HepG2 (cell line): ENCODE results near the gene ARHGAP10. TPM values are rescaled to one million over a fixed set of nuclear protein-coding genes. Genes with fewer than 3 reads are reported as not detected.

Experiments used
- ATAC-seq: fragments of 200-7000 bp; cut with Tn5 transposase; 3 replicates; pipeline ENCODE4 v1.9.1; 2020; ENCODE audit warnings: mild to moderate bottlenecking, moderate library complexity
- BruUV-seq: library from RNA; stranded (reverse); fragments of 400-500 nt; replicated peaks from 2 replicates; lab custom pipeline; 2021; lab: Mats Ljungman, UMichigan
- CTCF ChIA-PET: fragments of 300-600 bp; formaldehyde crosslinking; extraction: SDS; loops from one replicate; lab custom pipeline; 2021; ENCODE audit warnings: low total read pairs, inconsistent platforms, low intra/inter-chr PET ratio; lab: Yijun Ruan, JAX
- POLR2A ChIA-PET: fragments of 350-600 bp; sonication (Branson Sonifier 250); formaldehyde crosslinking; loops from one replicate; lab custom pipeline; 2020; ENCODE audit warnings: antibody characterized with exemption, inconsistent platforms; lab: Yijun Ruan, JAX
- DNase-seq: peaks from one replicate; pipeline ENCODE4 v3.0.0-alpha.2; 2015; ENCODE audit warnings: low spot score
- FAIRE-seq: peaks from 3 replicates; lab custom pipeline; 2011; peaks lifted over from hg19 to GRCh38; lab: Jason Lieb, UNC
- H2AFZ ChIP-seq: one replicate; pipeline ENCODE4 v1.6.1; 2011; ENCODE audit warnings: low read length, inconsistent platforms
- H3K27ac ChIP-seq: fragments of 300-600 bp; 3 replicates; pipeline ENCODE4 v1.8.0; 2011; ENCODE audit warnings: mixed run types, mild to moderate bottlenecking, mixed read lengths, low read length, inconsistent platforms; ENCODE audit not compliant: insufficient read depth; ENCODE audit errors: extremely low read length
- H3K27me3 ChIP-seq, 2 experiments: fragments of 200-600 bp in 1 of 2; 2 replicates in 1 of 2; 3 replicates in 1 of 2; pipeline versions ENCODE4 v1.6.0 to v1.8.0; 2011; ENCODE audit warnings: low read length in 2 of 2, mild to moderate bottlenecking in 2 of 2, moderate library complexity in 2 of 2, inconsistent platforms in 1 of 2; ENCODE audit not compliant: insufficient read depth in 2 of 2, control insufficient read depth in 1 of 2
- H3K36me3 ChIP-seq, 2 experiments: fragments of 200-600 bp in 1 of 2; replicated peaks in 1 of 2; 2 replicates in 1 of 2; 3 replicates in 1 of 2; pipeline versions ENCODE4 v1.5.1 to v1.8.0; 2011; ENCODE audit warnings: low read length in 2 of 2, inconsistent platforms in 1 of 2; ENCODE audit not compliant: insufficient read depth in 2 of 2, control insufficient read depth in 1 of 2
- H3K4me1 ChIP-seq: 2 replicates; pipeline ENCODE4 v1.5.1; 2012; ENCODE audit warnings: low read length, inconsistent platforms; ENCODE audit not compliant: insufficient read depth
- H3K4me2 ChIP-seq: 2 replicates; pipeline ENCODE4 v1.6.0; 2011; ENCODE audit warnings: low read depth, low read length, inconsistent platforms
- H3K4me3 ChIP-seq, 3 experiments: fragments of 200-600 bp in 1 of 3; sonication (generic), shearing (Covaris generic) in 1 of 3; replicated peaks in 1 of 3; 2 replicates each; pipeline ENCODE4 v1.5.1; 2011 to 2016; ENCODE audit warnings: low read length in 3 of 3, inconsistent platforms in 2 of 3, low read depth in 2 of 3, mild to moderate bottlenecking in 2 of 3, control low read depth in 1 of 3, mixed read lengths in 1 of 3; ENCODE audit not compliant: insufficient read depth in 1 of 3
- H3K79me2 ChIP-seq: one replicate; pipeline ENCODE4 v1.6.1; 2011; ENCODE audit warnings: low read length, inconsistent platforms; ENCODE audit not compliant: insufficient read depth
- H3K9ac ChIP-seq: 2 replicates; pipeline ENCODE4 v1.6.0; 2011; ENCODE audit warnings: mild to moderate bottlenecking, low read depth, low read length, inconsistent platforms; ENCODE audit not compliant: insufficient read depth
- H3K9me3 ChIP-seq: 2 replicates; pipeline ENCODE4 v1.5.1; 2012; ENCODE audit warnings: mild to moderate bottlenecking, low read length
- H4K20me1 ChIP-seq: 2 replicates; pipeline ENCODE4 v1.6.0; 2011; ENCODE audit warnings: inconsistent platforms, mild to moderate bottlenecking, low read length, moderate library complexity; ENCODE audit not compliant: insufficient read depth
- EHMT2 ChIP-seq: fragments of 200-600 bp; sonication (generic); IDR thresholded peaks from 2 replicates; pipeline ENCODE4 v1.7.0; 2017; ENCODE audit warnings: antibody characterized with exemption, low read depth, low read length, borderline replicate concordance
- HNRNPH1 ChIP-seq: fragments of 200-400 bp; formaldehyde crosslinking; optimal IDR thresholded peaks from 2 replicates; pipeline ENCODE3; 2017; ENCODE audit warnings: mild to moderate bottlenecking, low read depth, low read length
- MAF1 ChIP-seq: sonication (generic); formaldehyde crosslinking; IDR thresholded peaks from 2 replicates; pipeline ENCODE4 v1.5.0; 2020; ENCODE audit warnings: missing genetic modification reagents, borderline replicate concordance
- NFE2 ChIP-seq: sonication (generic); formaldehyde crosslinking; IDR thresholded peaks from 2 replicates; pipeline ENCODE4 v1.4.0; 2020; ENCODE audit warnings: missing genetic modification reagents
- NFE2L2 ChIP-seq: fragments of 150-350 bp; IDR thresholded peaks from 2 replicates; pipeline ENCODE4 v1.6.1; 2014; ENCODE audit warnings: low read length
- NR2C2 ChIP-seq: sonication (generic); formaldehyde crosslinking; IDR thresholded peaks from 2 replicates; pipeline ENCODE4 v1.4.0; 2020; ENCODE audit warnings: missing genetic modification reagents, mild to moderate bottlenecking, moderate library complexity, borderline replicate concordance
- NR2F2 ChIP-seq: IDR thresholded peaks from 2 replicates; pipeline ENCODE4 v1.6.1; 2012; ENCODE audit warnings: low read depth, inconsistent platforms, borderline replicate concordance
- PRMT3 ChIP-seq: sonication (generic); formaldehyde crosslinking; IDR thresholded peaks from 2 replicates; pipeline ENCODE4 v1.8.1; 2022; ENCODE audit warnings: low read depth, mild to moderate bottlenecking, moderate library complexity, missing genetic modification reagents, borderline replicate concordance
- RBM39 ChIP-seq: fragments of 200-400 bp; formaldehyde crosslinking; IDR thresholded peaks from one replicate; pipeline ENCODE4 v1.6.1; 2018; ENCODE audit warnings: antibody characterized with exemption, mild to moderate bottlenecking, low read depth, low read length; ENCODE audit not compliant: poor library complexity, severe bottlenecking
- RNF219 ChIP-seq: sonication (generic); formaldehyde crosslinking; IDR thresholded peaks from 2 replicates; pipeline ENCODE4 v1.5.0; 2020; ENCODE audit warnings: mild to moderate bottlenecking, missing genetic modification reagents
- ZBTB46 ChIP-seq: sonication (generic); formaldehyde crosslinking; IDR thresholded peaks from 2 replicates; pipeline ENCODE4 v1.4.0; 2020; ENCODE audit warnings: mild to moderate bottlenecking, missing genetic modification reagents, borderline replicate concordance
- ZNF329 ChIP-seq: sonication (generic); formaldehyde crosslinking; IDR thresholded peaks from 2 replicates; pipeline ENCODE4 v1.9.0; 2021; ENCODE audit warnings: low read depth, mild to moderate bottlenecking, missing genetic modification reagents
- WGBS: methylation state at CpG from one replicate; pipeline ENCODE4 v1.1.6; 2017; ENCODE audit warnings: low lambda C conversion rate; 5-methylcytosine and 5-hydroxymethylcytosine counted together
- in situ Hi-C: cut with HindIII; loops from 2 replicates; pipeline ENCODE4 v1.10.0; 2017; ENCODE audit warnings: low pct_unique_long_range_greater_than_20kb; ENCODE audit not compliant: extremely low pct_ligation_motif_present
- intact Hi-C: fragments of 100-400 bp; cut with micrococcal nuclease; formaldehyde crosslinking; loops from one replicate; pipeline ENCODE4 v1.10.0; 2022; ENCODE audit not compliant: unreplicated experiment
- polyA plus RNA-seq, 8 experiments: library from polyadenylated mRNA; depleted of rRNA in 3 of 8; stranded (reverse) in 7 of 8; unstranded in 1 of 8; fragments of >200 nt; fragmentation: Illumina TruSeq in 4 of 8; extraction: Trizol in 4 of 8; gene quantifications; 2 replicates each; pipeline versions ENCODE4 v1.2.1 to v1.2.3, GENCODE V29; 2011 to 2016; ENCODE audit warnings: low read depth in 4 of 8, missing spikeins in 1 of 8, mixed read lengths in 1 of 8; ENCODE audit not compliant: insufficient read depth in 1 of 8
- total RNA-seq, 5 experiments: library from RNA; depleted of rRNA; stranded (reverse); fragments of >200 nt; fragmentation: Illumina TruSeq; extraction: Trizol; gene quantifications; 2 replicates each; pipeline ENCODE4 v1.2.3, GENCODE V29; 2016; ENCODE audit warnings: low read depth in 1 of 5
- TF ChIP-seq, protein P1 (sequence below): sonication (generic); formaldehyde crosslinking; IDR thresholded peaks from 2 replicates; pipeline ENCODE4 v1.8.0; 2022; ENCODE audit warnings: mild to moderate bottlenecking, missing genetic modification reagents; ENCODE audit not compliant: insufficient replicate concordance
- TF ChIP-seq, protein P2 (sequence below): sonication (generic); formaldehyde crosslinking; IDR thresholded peaks from 2 replicates; pipeline ENCODE4 v1.4.0; 2020; ENCODE audit warnings: missing genetic modification reagents

The ARHGAP10 gene
- total and polyA plus RNA-seq, 2 of the 13 experiments (the other 11 are each of a cell fraction or from before 2014, with no cell fraction given) = 0.45 to 1.6 TPM

- BruUV-seq = no TSS peak
- H3K27ac ChIP-seq = no peak overlapping the region
- H3K9ac ChIP-seq = no peak overlapping the region
- no peaks in the 10 kb centered on the region for H3K27me3 ChIP-seq
- FAIRE-seq (no peak), DNase-seq (no peak), ATAC-seq (no peak)
- H3K36me3 ChIP-seq = no peaks in the 10 kb centered on the region
- in situ Hi-C loops = no loop called here
- no peaks in the 10 kb centered on the region for H3K9me3 ChIP-seq
- no peak overlapping the region for H2AFZ ChIP-seq
- H3K79me2 ChIP-seq = no peaks in the 10 kb centered on the region
- POLR2A ChIA-PET = no interaction called here
- no peak overlapping the region for H3K4me3 ChIP-seq
- H4K20me1 ChIP-seq = no peaks in the 10 kb centered on the region
- CTCF ChIA-PET = no interaction called here
- intact Hi-C loops = no loop called here
- no peak overlapping the region for H3K4me2 ChIP-seq
- H3K4me1 ChIP-seq = no peaks in the 10 kb centered on the region
- 83% methylated on average over 2 of the region's 2 CpGs for WGBS
- TF ChIP-seq ZNF329 (CRISPR knock-in tag) = no peak
- no peak for TF ChIP-seq EHMT2
- TF ChIP-seq NR2C2 (CRISPR knock-in tag) = no peak
- no peak for TF ChIP-seq RBM39
- TF ChIP-seq ZBTB46 (CRISPR knock-in tag) = no peak
- TF ChIP-seq MAF1 (CRISPR knock-in tag) = no peak
- no peak for TF ChIP-seq NFE2 (CRISPR knock-in tag)
- TF ChIP-seq PRMT3 (CRISPR knock-in tag) = no peak
- no peak for TF ChIP-seq RNF219 (CRISPR knock-in tag)
- TF ChIP-seq HNRNPH1 = no peak
- TF ChIP-seq, protein P1, sequence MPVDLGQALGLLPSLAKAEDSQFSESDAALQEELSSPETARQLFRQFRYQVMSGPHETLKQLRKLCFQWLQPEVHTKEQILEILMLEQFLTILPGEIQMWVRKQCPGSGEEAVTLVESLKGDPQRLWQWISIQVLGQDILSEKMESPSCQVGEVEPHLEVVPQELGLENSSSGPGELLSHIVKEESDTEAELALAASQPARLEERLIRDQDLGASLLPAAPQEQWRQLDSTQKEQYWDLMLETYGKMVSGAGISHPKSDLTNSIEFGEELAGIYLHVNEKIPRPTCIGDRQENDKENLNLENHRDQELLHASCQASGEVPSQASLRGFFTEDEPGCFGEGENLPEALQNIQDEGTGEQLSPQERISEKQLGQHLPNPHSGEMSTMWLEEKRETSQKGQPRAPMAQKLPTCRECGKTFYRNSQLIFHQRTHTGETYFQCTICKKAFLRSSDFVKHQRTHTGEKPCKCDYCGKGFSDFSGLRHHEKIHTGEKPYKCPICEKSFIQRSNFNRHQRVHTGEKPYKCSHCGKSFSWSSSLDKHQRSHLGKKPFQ (CRISPR knock-in tag) = no peak
- no peak for TF ChIP-seq NFE2L2
- no peak for TF ChIP-seq NR2F2
- TF ChIP-seq, protein P2, sequence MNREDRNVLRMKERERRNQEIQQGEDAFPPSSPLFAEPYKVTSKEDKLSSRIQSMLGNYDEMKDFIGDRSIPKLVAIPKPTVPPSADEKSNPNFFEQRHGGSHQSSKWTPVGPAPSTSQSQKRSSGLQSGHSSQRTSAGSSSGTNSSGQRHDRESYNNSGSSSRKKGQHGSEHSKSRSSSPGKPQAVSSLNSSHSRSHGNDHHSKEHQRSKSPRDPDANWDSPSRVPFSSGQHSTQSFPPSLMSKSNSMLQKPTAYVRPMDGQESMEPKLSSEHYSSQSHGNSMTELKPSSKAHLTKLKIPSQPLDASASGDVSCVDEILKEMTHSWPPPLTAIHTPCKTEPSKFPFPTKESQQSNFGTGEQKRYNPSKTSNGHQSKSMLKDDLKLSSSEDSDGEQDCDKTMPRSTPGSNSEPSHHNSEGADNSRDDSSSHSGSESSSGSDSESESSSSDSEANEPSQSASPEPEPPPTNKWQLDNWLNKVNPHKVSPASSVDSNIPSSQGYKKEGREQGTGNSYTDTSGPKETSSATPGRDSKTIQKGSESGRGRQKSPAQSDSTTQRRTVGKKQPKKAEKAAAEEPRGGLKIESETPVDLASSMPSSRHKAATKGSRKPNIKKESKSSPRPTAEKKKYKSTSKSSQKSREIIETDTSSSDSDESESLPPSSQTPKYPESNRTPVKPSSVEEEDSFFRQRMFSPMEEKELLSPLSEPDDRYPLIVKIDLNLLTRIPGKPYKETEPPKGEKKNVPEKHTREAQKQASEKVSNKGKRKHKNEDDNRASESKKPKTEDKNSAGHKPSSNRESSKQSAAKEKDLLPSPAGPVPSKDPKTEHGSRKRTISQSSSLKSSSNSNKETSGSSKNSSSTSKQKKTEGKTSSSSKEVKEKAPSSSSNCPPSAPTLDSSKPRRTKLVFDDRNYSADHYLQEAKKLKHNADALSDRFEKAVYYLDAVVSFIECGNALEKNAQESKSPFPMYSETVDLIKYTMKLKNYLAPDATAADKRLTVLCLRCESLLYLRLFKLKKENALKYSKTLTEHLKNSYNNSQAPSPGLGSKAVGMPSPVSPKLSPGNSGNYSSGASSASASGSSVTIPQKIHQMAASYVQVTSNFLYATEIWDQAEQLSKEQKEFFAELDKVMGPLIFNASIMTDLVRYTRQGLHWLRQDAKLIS (CRISPR knock-in tag) = no peak
These were observed 55.3 kb downstream of the ARHGAP10 start for GRCh38 chr4:147787204-147787603.
